Sigmoid colon (tissue), 7 donors: ENCODE results near the gene MSANTD1. TPM values are rescaled to one million over a fixed set of nuclear protein-coding genes. Genes with fewer than 3 reads are reported as not detected.

Experiments used
- DNase-seq: peaks from one replicate; pipeline ENCODE4 v3.0.0-alpha.2; 2019
- H3K27ac ChIP-seq, 4 donors: fragments of 200-600 bp; sonication (generic); one replicate each; pipeline ENCODE4 v1.5.1; 2016 to 2019; ENCODE audit warnings: mild to moderate bottlenecking in 1 of 4
- H3K27me3 ChIP-seq, 3 donors: fragments of 200-600 bp; sonication (generic); one replicate each; pipeline ENCODE4 v1.5.1; 2019; ENCODE audit warnings: mild to moderate bottlenecking in 1 of 3
- H3K36me3 ChIP-seq, 4 donors: fragments of 200-600 bp; sonication (generic); one replicate each; pipeline ENCODE4 v1.5.1; 2016 to 2019
- H3K4me1 ChIP-seq, 4 donors: fragments of 200-600 bp; sonication (generic); one replicate each; pipeline ENCODE4 v1.5.1; 2017 to 2019
- H3K4me3 ChIP-seq, 4 donors: fragments of 200-600 bp; sonication (generic); one replicate each; pipeline ENCODE4 v1.5.1; 2017 to 2019; ENCODE audit warnings: mild to moderate bottlenecking in 2 of 4, moderate library complexity in 1 of 4
- H3K9me3 ChIP-seq, 4 donors: fragments of 200-600 bp in 3 of 4; sonication (generic) in 3 of 4; one replicate each; pipeline versions ENCODE4 v1.5.1 to v1.6.1; 2013 to 2019
- EP300 ChIP-seq, 4 donors: sonication (generic); formaldehyde crosslinking; IDR thresholded peaks; one replicate each; pipeline ENCODE4 v1.6.1; 2017; ENCODE audit warnings: antibody characterized with exemption in 4 of 4
- POLR2A ChIP-seq, 2 donors: fragments of 450-650 bp; IDR thresholded peaks; one replicate each; pipeline ENCODE4 v1.6.1; 2016; ENCODE audit warnings: antibody characterized with exemption in 2 of 2, mild to moderate bottlenecking in 2 of 2, moderate library complexity in 2 of 2
- POLR2AphosphoS5 ChIP-seq, 4 donors: sonication (generic); formaldehyde crosslinking; IDR thresholded peaks; one replicate each; pipeline ENCODE4 v1.6.1; 2017; ENCODE audit warnings: antibody characterized with exemption in 4 of 4
- WGBS, 2 donors: extraction: QIAGEN DNeasy Blood & Tissue Kit; methylation state at CpG; one replicate each; pipeline ENCODE4 v1.1.7; 2013; 5-methylcytosine and 5-hydroxymethylcytosine counted together
- intact Hi-C: fragments of 100-400 bp; cut with DNase I; formaldehyde crosslinking; loops from one replicate; pipeline ENCODE4 v1.15.1; 2023
- polyA plus RNA-seq, 3 donors: library from polyadenylated mRNA; stranded (reverse); fragments of 200-250 nt; gene quantifications; one replicate each; pipeline ENCODE4 v1.2.3, GENCODE V29; 2013
- total RNA-seq, 4 donors: library from RNA; depleted of rRNA; stranded (reverse); fragments of >200 nt; gene quantifications; one replicate each; pipeline ENCODE4 v1.1.0, GENCODE V29; 2016
- donor health status: healthy with polysubstance abuse.
- donor health status: Bipolar disorder and iron deficiency.
- donor health status: healthy.

The MSANTD1 gene
- total and polyA plus RNA-seq, 7 donors, result under 0.01 to 1.2 (median 0.40) TPM; not detected in 1

DNA sequence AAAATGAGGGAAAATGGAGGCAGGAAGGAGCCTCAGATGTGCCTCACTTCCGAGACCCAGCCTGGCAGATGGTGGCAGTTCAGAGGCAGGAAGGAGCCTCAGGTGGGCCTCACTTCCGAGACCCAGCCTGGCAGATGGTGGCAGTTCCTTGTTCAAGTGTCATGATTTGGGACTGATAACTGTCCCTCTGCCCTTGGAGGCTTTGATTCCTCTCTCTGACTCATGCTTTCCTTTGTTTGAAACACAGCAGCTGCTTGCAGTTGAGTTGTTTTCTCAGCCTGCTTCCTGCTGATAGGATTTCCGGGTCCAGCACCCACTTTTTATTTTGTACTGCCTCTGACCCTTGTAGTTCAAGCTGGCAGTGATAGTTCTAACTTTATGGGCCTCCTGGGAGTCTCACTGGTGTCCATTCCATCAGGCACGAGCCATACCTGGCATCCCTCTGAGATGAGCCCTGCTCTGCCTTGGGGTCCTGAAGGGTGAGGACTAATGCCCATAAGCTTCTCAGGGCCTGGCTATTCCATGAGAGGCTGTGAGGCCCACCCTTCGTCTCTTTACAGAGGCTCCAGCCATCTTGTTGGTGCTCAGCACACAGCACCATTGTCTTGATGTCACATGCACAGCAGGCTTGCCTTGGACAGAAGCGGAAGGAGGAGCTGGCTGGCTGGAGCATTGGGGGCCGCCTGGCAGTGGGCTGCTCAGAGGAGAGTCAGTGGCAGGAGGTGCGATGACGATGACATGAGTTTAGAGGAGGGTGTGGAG is 56.8 kb downstream of the MSANTD1 start:
- Histone ChIP-seq H3K4me1 (peaks cover 0 to 26% (median 20%) of the 10 kb centered on the region in 4 donors), H3K36me3 (no peaks in the 10 kb centered on the region), H3K27me3 (no peaks in the 10 kb centered on the region), H3K27ac (no peak overlapping the region), H3K9me3 (no peaks in the 10 kb centered on the region), H3K4me3 (no peak overlapping the region)
- WGBS, 2 donors, result 66 to 71% methylated on average over 9 of the region's 9 CpGs
- intact Hi-C loops, result no loop called here
- TF ChIP-seq EP300 (IDR thresholded peaks at IDR 0.05) (no peak), POLR2A (IDR thresholded peaks at IDR 0.05) (no peak), POLR2AphosphoS5 (IDR thresholded peaks at IDR 0.05) (peak in 1 of 4 donors; percentile 51)
- DNase-seq, result no peak

Other genes starting within 250 kb of the MSANTD1 start
- not detected for gene HTT-AS, start 174.6 kb upstream of the MSANTD1 start, total RNA-seq
- gene HTT-AS, start 174.6 kb upstream of the MSANTD1 start, polyA plus RNA-seq, result not detected
- 10 to 100 TPM; 17.0 to 41.5 (median 26.5) TPM for gene HTT, start 174.5 kb upstream of the MSANTD1 start, total RNA-seq
- gene HTT, start 174.5 kb upstream of the MSANTD1 start, polyA plus RNA-seq, result 10 to 100 TPM in 1 of 3 donors, 1 to 10 TPM in 2; 6.5 to 29.4 (median 7.8) TPM
- gene RGS12, start 43.9 kb downstream of the MSANTD1 start, total RNA-seq, result 10 to 100 TPM; 15.7 to 21.6 (median 17.8) TPM
- 10 to 100 TPM in 1 of 3 donors, 1 to 10 TPM in 2; 3.0 to 14.6 (median 6.7) TPM for gene RGS12, start 43.9 kb downstream of the MSANTD1 start, polyA plus RNA-seq
- gene HGFAC, start 192.8 kb downstream of the MSANTD1 start, total RNA-seq, result under 1 TPM; 0.33 to 0.55 (median 0.38) TPM
- gene HGFAC, start 192.8 kb downstream of the MSANTD1 start, polyA plus RNA-seq, result under 1 TPM in 1 of 3 donors, not detected in 2; 0.22 TPM
- 1 to 10 TPM in 1 of 4 donors, not detected in 3; 1.9 TPM for gene DOK7, start 214.1 kb downstream of the MSANTD1 start, total RNA-seq
- gene DOK7, start 214.1 kb downstream of the MSANTD1 start, polyA plus RNA-seq, result 1 to 10 TPM in 1 of 3 donors, under 1 TPM in 1, not detected in 1; 0.85 to 1.2 TPM